AG10803 (cell line): Measurements from ENCODE around the gene DHFR2.
A peak's percentile ranks its signal among the peaks of the same experiment; 100 is the strongest.
"Not testable (repeated sequence)": the region's sequence is repeated elsewhere in the genome, so short reads cannot be mapped to it uniquely, and the experiment has no call there.

ENCODE experiments used
- DNase-seq: peaks from one replicate; pipeline ENCODE4 v3.0.0; 2010; ENCODE audit warnings: low read depth
- H3K4me3 ChIP-seq: 2 replicates; pipeline ENCODE4 v1.5.1; 2011; ENCODE audit warnings: mild to moderate bottlenecking, low read length, control low read depth
- CTCF ChIP-seq: conservative IDR thresholded peaks from 2 replicates; pipeline ENCODE4 v1.5.1; 2011; ENCODE audit warnings: mild to moderate bottlenecking, low read length, control low read depth, inconsistent platforms

The DHFR2 gene

GRCh38 chr3:94065122-94065521, 2.4 kb upstream of the DHFR2 start:
- DNase-seq, result no peak
- H3K4me3 ChIP-seq, result no peak overlapping the region
- TF ChIP-seq CTCF, result no peak

GRCh38 chr3:94064243-94064860, 1.6 kb upstream of the DHFR2 start:
- no peak for DNase-seq
- no peak overlapping the region; the same call in 1 of the 2 replicates for H3K4me3 ChIP-seq
- no peak for TF ChIP-seq CTCF

- no peak for TF ChIP-seq CTCF
- H3K4me3 ChIP-seq, result peak overlapping the region; percentile 87
- peak; percentile 15 for DNase-seq
These were observed 892 bp upstream of the DHFR2 start for GRCh38 chr3:94063496-94064119.

GRCh38 chr3:94061297-94061696, 1.4 kb downstream of the DHFR2 start:
- TF ChIP-seq CTCF, result no peak
- no peak overlapping the region for H3K4me3 ChIP-seq

GRCh38 chr3:94050546-94050945, 12.2 kb downstream of the DHFR2 start:
- TF ChIP-seq CTCF, result no peak
- H3K4me3 ChIP-seq, result no peak overlapping the region
- no peak for DNase-seq

More at GRCh38 chr3:94061297-94061696, 1.4 kb downstream of the DHFR2 start:
- DNase-seq, result no peak

- H3K4me3 ChIP-seq, result no peak overlapping the region
- no peak for DNase-seq
- TF ChIP-seq CTCF, result no peak
These were observed 13.4 kb downstream of the DHFR2 start for GRCh38 chr3:94049267-94049666.

- no peak overlapping the region for H3K4me3 ChIP-seq
- no peak for DNase-seq
- no peak for TF ChIP-seq CTCF
These were observed 16.2 kb downstream of the DHFR2 start for GRCh38 chr3:94046533-94046932.

- not testable (repeated sequence) for H3K4me3 ChIP-seq, DNase-seq
These were observed 18.4 kb downstream of the DHFR2 start for GRCh38 chr3:94044100-94044936.
